GM10266 (cell line): ENCODE measurements around the gene HS1BP3.

ENCODE experiments used
- DNase-seq: peaks from one replicate; pipeline ENCODE4 v3.0.0; 2012; ENCODE audit errors: extremely low spot score
- TF ChIP-seq, protein P1 (sequence below): IDR thresholded peaks from 2 replicates; pipeline ENCODE4 v1.5.1; 2012; ENCODE audit warnings: mild to moderate bottlenecking, low read depth; ENCODE audit not compliant: control insufficient read depth, insufficient read depth; ENCODE audit errors: missing control alignments

Gene HS1BP3

DNA sequence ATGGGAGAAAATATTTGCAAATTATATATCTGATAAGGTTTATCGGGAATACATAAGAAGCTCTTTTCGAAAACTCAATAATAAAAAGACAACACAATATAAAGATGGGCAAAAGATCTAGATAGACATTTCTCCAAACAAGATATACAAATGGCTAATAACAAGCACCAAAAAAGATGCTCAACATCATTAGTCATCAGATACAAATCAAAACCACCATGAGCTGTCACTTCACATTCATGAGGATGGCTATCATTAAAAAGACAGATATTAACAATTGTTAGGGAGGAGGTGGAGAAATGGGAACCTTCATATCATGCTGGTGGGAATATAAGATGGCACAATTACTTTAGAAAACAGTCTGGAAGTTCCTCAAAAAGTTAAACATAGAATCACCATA is 48.1 kb downstream of the HS1BP3 start:
- TF ChIP-seq, protein P1, sequence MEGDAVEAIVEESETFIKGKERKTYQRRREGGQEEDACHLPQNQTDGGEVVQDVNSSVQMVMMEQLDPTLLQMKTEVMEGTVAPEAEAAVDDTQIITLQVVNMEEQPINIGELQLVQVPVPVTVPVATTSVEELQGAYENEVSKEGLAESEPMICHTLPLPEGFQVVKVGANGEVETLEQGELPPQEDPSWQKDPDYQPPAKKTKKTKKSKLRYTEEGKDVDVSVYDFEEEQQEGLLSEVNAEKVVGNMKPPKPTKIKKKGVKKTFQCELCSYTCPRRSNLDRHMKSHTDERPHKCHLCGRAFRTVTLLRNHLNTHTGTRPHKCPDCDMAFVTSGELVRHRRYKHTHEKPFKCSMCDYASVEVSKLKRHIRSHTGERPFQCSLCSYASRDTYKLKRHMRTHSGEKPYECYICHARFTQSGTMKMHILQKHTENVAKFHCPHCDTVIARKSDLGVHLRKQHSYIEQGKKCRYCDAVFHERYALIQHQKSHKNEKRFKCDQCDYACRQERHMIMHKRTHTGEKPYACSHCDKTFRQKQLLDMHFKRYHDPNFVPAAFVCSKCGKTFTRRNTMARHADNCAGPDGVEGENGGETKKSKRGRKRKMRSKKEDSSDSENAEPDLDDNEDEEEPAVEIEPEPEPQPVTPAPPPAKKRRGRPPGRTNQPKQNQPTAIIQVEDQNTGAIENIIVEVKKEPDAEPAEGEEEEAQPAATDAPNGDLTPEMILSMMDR: no peak
- no peak for DNase-seq

DNA sequence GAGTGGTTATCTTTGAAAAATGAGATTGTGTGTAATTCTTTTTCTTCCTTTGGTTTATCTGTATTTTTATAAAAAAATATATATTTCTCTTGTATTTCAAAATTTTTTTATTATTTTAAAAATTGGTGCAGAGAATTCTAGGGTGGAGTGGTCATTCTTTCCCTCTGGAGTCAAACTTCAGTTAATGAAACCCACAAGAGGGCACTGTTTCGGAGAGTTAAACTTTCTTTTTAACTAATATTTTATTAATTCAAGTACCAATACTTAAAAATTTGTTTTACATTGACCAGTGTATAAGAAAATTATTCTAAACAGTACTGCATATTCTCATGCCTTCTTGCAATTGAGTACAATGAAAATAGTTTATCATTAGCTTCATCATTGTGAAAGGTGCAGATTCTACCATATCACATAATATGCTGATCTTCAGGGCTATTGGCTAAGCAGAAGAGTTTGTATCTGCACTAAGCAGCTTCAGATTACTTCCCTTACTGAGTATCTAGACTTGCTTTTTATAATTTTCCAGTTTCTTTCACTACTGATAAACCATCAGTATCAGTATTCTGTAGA is 50.1 kb downstream of the HS1BP3 start:
- TF ChIP-seq, protein P1: no peak
- no peak for DNase-seq

DNA sequence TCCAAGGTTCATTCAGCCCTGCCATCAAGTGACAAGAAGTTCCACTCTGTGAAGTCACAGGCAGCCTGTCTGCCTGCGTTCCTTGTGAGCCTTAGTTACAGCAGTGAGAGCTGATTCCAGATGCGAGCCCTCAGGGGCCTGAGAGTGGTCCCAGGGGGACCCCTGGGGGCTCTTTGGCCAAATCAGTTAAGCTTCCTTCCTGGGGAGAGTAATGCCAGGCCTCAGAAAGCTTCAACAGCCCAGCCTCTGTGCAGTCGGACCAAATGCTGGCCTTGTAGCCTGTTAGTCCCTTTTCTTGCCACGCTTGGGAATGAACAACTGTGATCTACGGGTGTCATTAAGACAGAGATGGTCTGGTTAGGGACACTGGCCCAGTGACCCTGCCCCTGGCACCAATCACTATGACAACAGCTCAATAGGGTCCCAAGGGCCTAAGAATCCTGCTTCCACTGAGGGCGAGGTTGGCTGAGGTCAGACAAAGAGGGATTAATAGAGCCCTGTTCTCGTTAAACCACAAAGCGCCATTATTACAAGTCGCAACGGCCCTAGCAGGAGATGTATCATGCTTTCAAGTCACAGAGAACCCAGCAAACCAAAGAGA is 50.9 kb downstream of the HS1BP3 start:
- TF ChIP-seq, protein P1: no peak
- no peak for DNase-seq

DNA sequence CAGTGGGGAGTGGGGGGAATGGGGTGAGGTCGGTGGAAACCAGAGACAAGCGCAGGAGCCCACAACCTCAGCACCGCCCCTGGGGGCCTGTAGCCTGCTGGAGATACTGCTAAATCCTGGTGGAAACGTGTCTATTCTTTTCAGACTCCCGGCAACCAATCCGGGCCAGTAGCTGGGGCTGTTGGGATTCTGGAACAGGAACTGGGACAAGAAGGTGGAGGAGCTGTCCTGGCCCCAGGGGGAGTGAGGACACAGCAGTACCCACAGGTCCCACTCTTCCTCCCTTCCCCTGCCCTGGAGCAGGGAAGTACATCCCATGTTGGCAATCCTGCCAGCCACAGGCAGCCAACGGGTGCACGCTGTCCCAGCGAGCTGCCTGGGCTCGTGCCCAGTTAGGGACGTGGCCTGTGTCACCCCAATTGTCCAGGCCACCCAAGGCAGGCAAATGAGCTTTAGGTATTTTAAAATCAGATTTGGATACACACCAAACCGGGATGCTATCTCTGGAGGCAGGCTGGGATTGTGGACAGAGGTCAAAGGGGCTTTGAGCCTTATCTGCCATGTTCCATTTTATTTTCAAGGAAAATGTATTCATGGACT is 51.8 kb downstream of the HS1BP3 start:
- no peak for DNase-seq
- TF ChIP-seq, protein P1: no peak

DNA sequence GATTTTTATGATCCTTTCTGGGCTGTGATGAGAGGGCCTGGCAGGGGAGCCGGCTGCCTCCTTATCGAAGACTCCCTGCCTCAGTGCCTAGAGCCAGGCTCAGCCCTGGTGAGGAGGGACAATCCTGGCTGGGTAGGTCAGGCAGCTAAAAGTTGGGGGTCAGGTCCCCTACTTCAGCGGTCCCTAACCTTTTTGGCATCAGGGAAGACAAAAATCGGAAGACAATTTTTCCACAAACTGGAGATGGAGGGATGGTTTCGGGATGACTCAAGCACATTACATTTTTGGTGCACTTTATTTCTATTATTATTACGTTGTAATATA is 53.1 kb downstream of the HS1BP3 start:
- no peak for DNase-seq
- TF ChIP-seq, protein P1: no peak

DNA sequence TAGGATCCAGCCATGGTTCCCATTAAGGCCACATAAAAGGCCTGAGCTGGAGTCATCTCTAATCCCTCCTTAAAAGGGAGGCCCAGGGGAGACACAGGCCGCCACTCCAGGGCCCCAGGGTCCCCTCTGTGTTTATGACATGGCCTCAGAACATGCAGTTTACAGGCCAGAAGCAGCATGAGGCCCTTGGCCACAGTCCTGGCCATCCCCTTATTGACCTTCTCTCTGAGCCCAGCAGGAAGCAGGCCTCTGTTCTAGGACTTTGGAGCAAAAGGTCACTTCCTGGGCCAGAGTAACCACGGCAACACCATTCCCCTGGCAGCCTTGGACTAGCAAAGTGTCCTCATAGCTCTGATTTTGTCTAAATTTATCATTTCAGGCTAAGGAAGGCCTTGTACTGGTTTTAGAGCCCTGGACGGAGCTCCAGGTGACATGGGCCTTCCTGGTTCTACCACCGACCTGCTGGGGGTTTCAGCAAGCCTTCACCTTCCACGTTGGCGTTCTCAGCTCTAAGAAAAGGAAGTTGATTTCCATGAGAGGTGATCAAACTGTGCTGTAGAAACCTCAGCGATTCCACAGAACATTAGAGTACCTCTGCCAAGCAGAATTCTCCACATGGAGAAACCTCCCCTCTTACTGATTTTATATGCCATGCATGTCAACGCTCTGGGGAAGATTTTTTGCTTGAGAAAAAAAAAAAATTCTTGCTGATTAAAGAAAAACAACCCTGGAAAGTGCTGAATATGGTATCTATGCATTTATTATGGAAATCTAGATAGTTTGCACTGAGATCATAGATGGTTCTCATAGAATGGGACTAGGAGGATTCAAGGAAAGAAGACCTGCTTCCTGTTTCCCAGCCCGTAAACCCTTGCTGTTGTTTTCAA is 53.7 kb downstream of the HS1BP3 start:
- TF ChIP-seq, protein P1: no peak
- no peak for DNase-seq
